ENCODE results near the gene KCTD13.
"Not testable (repeated sequence)": the region's sequence is repeated elsewhere in the genome, so short reads cannot be mapped to it uniquely, and the experiment has no call there.

DNA sequence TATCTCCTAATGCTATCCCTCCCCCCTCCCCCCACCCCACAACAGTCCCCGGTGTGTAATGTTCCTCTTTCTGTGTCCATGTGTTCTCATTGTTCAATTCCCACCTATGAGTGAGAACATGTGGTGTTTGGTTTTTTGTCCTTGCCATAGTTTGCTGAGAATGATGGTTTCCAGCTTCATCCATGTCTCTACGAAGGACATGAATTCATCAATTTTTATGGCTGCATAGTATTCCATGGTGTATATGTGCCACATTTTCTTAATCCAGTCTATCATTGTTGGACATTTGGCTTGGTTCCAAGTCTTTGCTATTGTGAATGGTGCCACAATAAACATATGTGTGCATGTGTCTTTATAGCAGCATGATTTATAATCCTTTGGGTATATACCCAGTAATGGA, 5.7 kb upstream of the KCTD13 start:
- TF ChIP-seq CTCF, POLR2AphosphoS5, POLR2A, EP300 (IDR thresholded peaks at IDR 0.05): not testable (repeated sequence)
